H9 (cell line): ENCODE results near the gene MCAM. TPM values are rescaled to one million over a fixed set of nuclear protein-coding genes. Genes with fewer than 3 reads are reported as not detected.

Source experiments
- DNase-seq: peaks from one replicate; pipeline ENCODE4 v3.0.0-alpha.2; 2017
- H2AFZ ChIP-seq: one replicate; pipeline ENCODE4 v1.6.1; 2013; ENCODE audit warnings: mild to moderate bottlenecking, low read length, control low read depth, moderate library complexity
- H2AK5ac ChIP-seq: 2 replicates; pipeline ENCODE4 v1.6.1; 2013; ENCODE audit warnings: low read length, control low read depth, mixed read lengths; ENCODE audit not compliant: insufficient read length
- H2BK120ac ChIP-seq: one replicate; pipeline ENCODE4 v1.6.1; 2013; ENCODE audit warnings: low read depth, mild to moderate bottlenecking, low read length, control low read depth, inconsistent platforms; ENCODE audit not compliant: poor library complexity, severe bottlenecking
- H2BK12ac ChIP-seq: 2 replicates; pipeline ENCODE4 v1.6.1; 2013; ENCODE audit warnings: low read length, control low read depth, mixed read lengths, low read depth; ENCODE audit not compliant: insufficient read length
- H2BK15ac ChIP-seq: 2 replicates; pipeline ENCODE4 v1.6.1; 2013; ENCODE audit warnings: low read depth, low read length, control low read depth
- H2BK20ac ChIP-seq: one replicate; pipeline ENCODE4 v1.6.1; 2013; ENCODE audit warnings: low read depth, mild to moderate bottlenecking, low read length, control low read depth, inconsistent platforms; ENCODE audit not compliant: poor library complexity, severe bottlenecking
- H2BK5ac ChIP-seq: 2 replicates; pipeline ENCODE4 v1.6.1; 2013; ENCODE audit warnings: low read length, control low read depth, mixed read lengths; ENCODE audit not compliant: insufficient read length
- H3K14ac ChIP-seq: 2 replicates; pipeline ENCODE4 v1.6.1; 2013; ENCODE audit warnings: low read length, control low read depth; ENCODE audit not compliant: insufficient read depth
- H3K18ac ChIP-seq: 2 replicates; pipeline ENCODE4 v1.6.1; 2013; ENCODE audit warnings: low read depth, mild to moderate bottlenecking, mixed read lengths, low read length, control low read depth; ENCODE audit not compliant: insufficient read length
- H3K23ac ChIP-seq: 2 replicates; pipeline ENCODE4 v1.6.1; 2013; ENCODE audit warnings: low read length, control low read depth, mixed read lengths, low read depth; ENCODE audit not compliant: insufficient read length
- H3K23me2 ChIP-seq: 2 replicates; pipeline ENCODE4 v1.6.1; 2013; ENCODE audit warnings: low read depth, mild to moderate bottlenecking, mixed read lengths, low read length, control low read depth; ENCODE audit not compliant: insufficient read length, poor library complexity, severe bottlenecking
- H3K27ac ChIP-seq: 2 replicates; pipeline ENCODE4 v1.5.1; 2013; ENCODE audit warnings: low read length, control low read depth, mixed read lengths, low read depth; ENCODE audit not compliant: insufficient read length
- H3K27me3 ChIP-seq: 2 replicates; pipeline ENCODE4 v1.6.1; 2013; ENCODE audit warnings: low read length, control low read depth, inconsistent platforms; ENCODE audit not compliant: insufficient read depth
- H3K4ac ChIP-seq: 2 replicates; pipeline ENCODE4 v1.6.1; 2013; ENCODE audit warnings: low read depth, mild to moderate bottlenecking, control low read depth, inconsistent platforms, low read length, moderate library complexity
- H3K4me1 ChIP-seq: 2 replicates; pipeline ENCODE4 v1.6.1; 2013; ENCODE audit warnings: low read length, control low read depth, inconsistent platforms; ENCODE audit not compliant: insufficient read depth
- H3K4me2 ChIP-seq: 2 replicates; pipeline ENCODE4 v1.6.1; 2013; ENCODE audit warnings: low read length, control low read depth, mixed read lengths; ENCODE audit not compliant: insufficient read length, insufficient read depth
- H3K56ac ChIP-seq: 2 replicates; pipeline ENCODE4 v1.6.1; 2013; ENCODE audit warnings: low read depth, mild to moderate bottlenecking, mixed read lengths, low read length, control low read depth; ENCODE audit not compliant: insufficient read length
- H3K79me1 ChIP-seq: 2 replicates; pipeline ENCODE4 v1.6.1; 2013; ENCODE audit warnings: low read depth, mild to moderate bottlenecking, moderate library complexity, low read length, control low read depth, inconsistent platforms; ENCODE audit not compliant: insufficient read depth, poor library complexity, severe bottlenecking
- H3K79me2 ChIP-seq: 2 replicates; pipeline ENCODE4 v1.6.1; 2013; ENCODE audit warnings: low read length, control low read depth, inconsistent platforms; ENCODE audit not compliant: insufficient read depth
- H3K9ac ChIP-seq: 2 replicates; pipeline ENCODE4 v1.6.1; 2013; ENCODE audit warnings: low read length, control low read depth, mixed read lengths; ENCODE audit not compliant: insufficient read length; ENCODE audit errors: extremely low read depth
- H3K9me3 ChIP-seq: one replicate; pipeline ENCODE4 v1.6.1; 2013; ENCODE audit warnings: low read depth, low read length, inconsistent platforms; ENCODE audit not compliant: control insufficient read depth
- H3T11ph ChIP-seq: one replicate; pipeline ENCODE4 v1.6.1; 2013; ENCODE audit warnings: mild to moderate bottlenecking, low read length, control low read depth, inconsistent platforms
- H4K20me1 ChIP-seq: one replicate; pipeline ENCODE4 v1.6.1; 2013; ENCODE audit not compliant: control insufficient read depth, insufficient read length, insufficient read depth
- H4K5ac ChIP-seq: 2 replicates; pipeline ENCODE4 v1.6.1; 2013; ENCODE audit warnings: low read depth, mild to moderate bottlenecking, mixed read lengths, low read length, control low read depth; ENCODE audit not compliant: insufficient read length
- H4K8ac ChIP-seq: replicated peaks from 2 replicates; pipeline ENCODE4 v1.6.1; 2013; ENCODE audit warnings: low read length, control low read depth, mixed read lengths, low read depth; ENCODE audit not compliant: insufficient read length
- H4K91ac ChIP-seq: 2 replicates; pipeline ENCODE4 v1.6.1; 2013; ENCODE audit warnings: low read depth, mild to moderate bottlenecking, moderate library complexity, mixed read lengths, low read length, control low read depth; ENCODE audit not compliant: insufficient read length
- H3K27ac Mint-ChIP-seq, 3 experiments: 2 replicates in 2 of 3; 3 replicates in 1 of 3; pipeline ENCODE4 v1.8.0; 2020 to 2021; ENCODE audit warnings: mixed read lengths in 3 of 3, mild to moderate bottlenecking in 1 of 3, moderate library complexity in 1 of 3
- H3K27me3 Mint-ChIP-seq: 2 replicates; pipeline ENCODE4 v1.8.0; 2021; ENCODE audit warnings: low read depth, mild to moderate bottlenecking, moderate library complexity, mixed read lengths
- H3K36me3 Mint-ChIP-seq, 3 experiments: 2 replicates in 2 of 3; 3 replicates in 1 of 3; pipeline ENCODE4 v1.8.0; 2020 to 2021; ENCODE audit warnings: low read depth in 3 of 3, mixed read lengths in 3 of 3; ENCODE audit not compliant: insufficient read depth in 1 of 3
- H3K4me1 Mint-ChIP-seq, 2 experiments: 2 replicates each; pipeline ENCODE4 v1.8.0; 2020; ENCODE audit warnings: mixed read lengths in 2 of 2
- H3K4me3 Mint-ChIP-seq, 2 experiments: 2 replicates in 1 of 2; 3 replicates in 1 of 2; pipeline ENCODE4 v1.8.0; 2020 to 2021; ENCODE audit warnings: mild to moderate bottlenecking in 2 of 2, mixed read lengths in 2 of 2, moderate library complexity in 1 of 2
- H3K9me3 Mint-ChIP-seq, 2 experiments: 2 replicates in 1 of 2; 3 replicates in 1 of 2; pipeline ENCODE4 v1.8.0; 2020; ENCODE audit warnings: mild to moderate bottlenecking in 2 of 2, mixed read lengths in 2 of 2, moderate library complexity in 1 of 2
- CTCF ChIP-seq: fragments of 200-600 bp; sonication (generic); conservative IDR thresholded peaks from 3 replicates; pipeline ENCODE4 v1.8.0; 2021; ENCODE audit warnings: antibody characterized with exemption, mild to moderate bottlenecking
- WGBS: extraction: QIAGEN DNeasy Blood & Tissue Kit; methylation state at CpG from one replicate; pipeline ENCODE4 v1.1.7; 2013; ENCODE audit warnings: missing lambda C conversion rate, low lambda C conversion rate, mixed read lengths; ENCODE audit not compliant: insufficient read length; ENCODE audit errors: extremely low coverage; 5-methylcytosine and 5-hydroxymethylcytosine counted together
- total RNA-seq: library from RNA; stranded (reverse); gene quantifications from 2 replicates; pipeline ENCODE4 v1.2.1, GENCODE V29; 2021

Gene MCAM
- total RNA-seq, 1 experiment from 2014 or later = 21.5 TPM

- no peak overlapping the region for H2BK15ac ChIP-seq
- DNase-seq = no peak
- no peaks in the 10 kb centered on the region; a peak in 1 of 5 replicates for H3K9me3 Mint-ChIP-seq
- H3K27ac Mint-ChIP-seq = peak overlapping the region in 1 of 3 experiments; percentile 69; a peak in 1 of 7 replicates
- no peak overlapping the region for H3K4me3 Mint-ChIP-seq
- no peak overlapping the region for H3K9ac ChIP-seq
- no peaks in the 10 kb centered on the region for H3K23me2 ChIP-seq
- TF ChIP-seq CTCF = no peak
- no peak overlapping the region for H3K14ac ChIP-seq
- no peaks in the 10 kb centered on the region for H3K9me3 ChIP-seq
- no peak overlapping the region for H4K8ac ChIP-seq
- no peak overlapping the region for H3K56ac ChIP-seq
- no peaks in the 10 kb centered on the region for H4K20me1 ChIP-seq
- no peak overlapping the region for H2AK5ac ChIP-seq
- H3K27me3 ChIP-seq = no peaks in the 10 kb centered on the region
- no peaks in the 10 kb centered on the region for H3K4me1 ChIP-seq
- no peaks in the 10 kb centered on the region for H3K79me2 ChIP-seq
- no peaks in the 10 kb centered on the region for H3K4me1 Mint-ChIP-seq
- no peak overlapping the region for H2BK20ac ChIP-seq
- no peak overlapping the region for H2BK12ac ChIP-seq
- no peak overlapping the region for H2BK120ac ChIP-seq
- H3K4ac ChIP-seq = no peak overlapping the region
- no peak overlapping the region for H3K4me2 ChIP-seq
- H2AFZ ChIP-seq = no peak overlapping the region
- no peak overlapping the region for H4K5ac ChIP-seq
- WGBS = no CpG with 5 or more reads among the region's 9 CpGs
- H3K27me3 Mint-ChIP-seq = no peaks in the 10 kb centered on the region
- H3K18ac ChIP-seq = no peak overlapping the region
- H3K27ac ChIP-seq = no peak overlapping the region
- no peak overlapping the region for H3T11ph ChIP-seq
- peaks cover 32 to 57% (median 50%) of the 10 kb centered on the region in 3 experiments; a peak in 6 of 7 replicates for H3K36me3 Mint-ChIP-seq
- H2BK5ac ChIP-seq = no peak overlapping the region
- H4K91ac ChIP-seq = no peak overlapping the region
- H3K23ac ChIP-seq = no peak overlapping the region
- no peaks in the 10 kb centered on the region for H3K79me1 ChIP-seq
These were observed 31.5 kb downstream of the MCAM start for GRCh38 chr11:119285431-119285830.
